Calu3 (cell line): ENCODE results near the gene PJA1. TPM values are rescaled to one million over a fixed set of nuclear protein-coding genes. Genes with fewer than 3 reads are reported as not detected.

Experiments used
- BruUV-seq: library from RNA; stranded (reverse); fragments of 400-500 nt; replicated peaks from 2 replicates; lab custom pipeline; 2021; lab: Mats Ljungman, UMichigan
- CTCF ChIA-PET: fragments of 300-600 bp; sonication (Branson Sonifier 250); formaldehyde crosslinking; loops from one replicate; lab custom pipeline; 2022; ENCODE audit warnings: antibody characterized with exemption; lab: Charles Lee
- DNase-seq: peaks from one replicate; pipeline ENCODE4 v3.0.0; 2022
- H3K27ac Mint-ChIP-seq: one replicate; pipeline ENCODE4 v1.8.0; 2022; ENCODE audit warnings: mixed read lengths; ENCODE audit not compliant: unreplicated experiment
- H3K27me3 Mint-ChIP-seq: one replicate; pipeline ENCODE4 v1.8.0; 2022; ENCODE audit warnings: mixed read lengths; ENCODE audit not compliant: unreplicated experiment
- H3K36me3 Mint-ChIP-seq: one replicate; pipeline ENCODE4 v1.8.0; 2022; ENCODE audit warnings: mild to moderate bottlenecking, moderate library complexity, mixed read lengths; ENCODE audit not compliant: insufficient read depth, unreplicated experiment
- H3K4me1 Mint-ChIP-seq: one replicate; pipeline ENCODE4 v1.8.0; 2022; ENCODE audit warnings: mild to moderate bottlenecking, low read depth, mixed read lengths; ENCODE audit not compliant: unreplicated experiment
- H3K4me3 Mint-ChIP-seq: one replicate; pipeline ENCODE4 v1.8.0; 2022; ENCODE audit warnings: mild to moderate bottlenecking, low read depth, moderate library complexity, mixed read lengths; ENCODE audit not compliant: unreplicated experiment
- H3K9me3 Mint-ChIP-seq: one replicate; pipeline ENCODE4 v1.8.0; 2022; ENCODE audit warnings: low read depth, mixed read lengths; ENCODE audit not compliant: unreplicated experiment
- CTCF ChIP-seq: fragments of 200-600 bp; IDR thresholded peaks from one replicate; pipeline ENCODE4 v1.8.0; 2022; ENCODE audit warnings: antibody characterized with exemption; ENCODE audit not compliant: unreplicated experiment
- intact Hi-C: fragments of 100-400 bp; cut with micrococcal nuclease; formaldehyde crosslinking; loops from one replicate; pipeline ENCODE4 v1.10.0; 2022; ENCODE audit not compliant: unreplicated experiment
- total RNA-seq: library from RNA; stranded (reverse); gene quantifications from 2 replicates; pipeline ENCODE4 v1.2.3, GENCODE V29; 2022

Gene PJA1
- total RNA-seq, 1 experiment from 2014 or later, result 45.6 TPM

- Mint-ChIP-seq H3K27ac (no peak overlapping the region), H3K4me3 (no peak overlapping the region), H3K36me3 (no peaks in the 10 kb centered on the region), H3K9me3 (no peaks in the 10 kb centered on the region), H3K4me1 (no peaks in the 10 kb centered on the region), H3K27me3 (peaks cover 19% of the 10 kb centered on the region)
- DNase-seq, result no peak
- intact Hi-C loops, result no loop called here
- no TSS peak for BruUV-seq
- CTCF ChIA-PET, result interaction anchor here (0.6 kb wide), 1 partner anchor 97 kb away, joined by 3 read pairs; no protein-coding TSS in a partner anchor
- TF ChIP-seq CTCF, result no peak
Measured at GRCh38 chrX:69123481-69123880, 41.8 kb downstream of the PJA1 start.

- CTCF ChIA-PET, result no interaction called here
- H3K36me3 Mint-ChIP-seq, result no peaks in the 10 kb centered on the region
- no peaks in the 10 kb centered on the region for H3K9me3 Mint-ChIP-seq
- TF ChIP-seq CTCF, result no peak
- H3K27ac Mint-ChIP-seq, result no peak overlapping the region
- intact Hi-C loops, result no loop called here
- no TSS peak for BruUV-seq
- no peaks in the 10 kb centered on the region for H3K4me1 Mint-ChIP-seq
- H3K27me3 Mint-ChIP-seq, result peaks cover 19% of the 10 kb centered on the region
- H3K4me3 Mint-ChIP-seq, result no peak overlapping the region
- DNase-seq, result no peak
Measured at GRCh38 chrX:69121321-69122000, 43.8 kb downstream of the PJA1 start.

- no peak overlapping the region for H3K4me3 Mint-ChIP-seq
- H3K27ac Mint-ChIP-seq, result no peak overlapping the region
- H3K36me3 Mint-ChIP-seq, result no peaks in the 10 kb centered on the region
- no TSS peak for BruUV-seq
- intact Hi-C loops, result no loop called here
- peaks cover 19% of the 10 kb centered on the region for H3K27me3 Mint-ChIP-seq
- H3K9me3 Mint-ChIP-seq, result no peaks in the 10 kb centered on the region
- DNase-seq, result no peak
- TF ChIP-seq CTCF, result no peak
- CTCF ChIA-PET, result no interaction called here
- no peaks in the 10 kb centered on the region for H3K4me1 Mint-ChIP-seq
Measured at GRCh38 chrX:69120476-69120875, 44.8 kb downstream of the PJA1 start.

- intact Hi-C loops, result no loop called here
- BruUV-seq, result no TSS peak
- no peak overlapping the region for H3K4me3 Mint-ChIP-seq
- no peak overlapping the region for H3K27ac Mint-ChIP-seq
- H3K36me3 Mint-ChIP-seq, result no peaks in the 10 kb centered on the region
- H3K27me3 Mint-ChIP-seq, result peaks cover 19% of the 10 kb centered on the region
- no peak for DNase-seq
- no peaks in the 10 kb centered on the region for H3K9me3 Mint-ChIP-seq
- CTCF ChIA-PET, result no interaction called here
- no peaks in the 10 kb centered on the region for H3K4me1 Mint-ChIP-seq
- no peak for TF ChIP-seq CTCF
Measured at GRCh38 chrX:69119122-69119521, 46.1 kb downstream of the PJA1 start.
